ENCODE results near the gene SURF2.

Gene SURF2

DNA sequence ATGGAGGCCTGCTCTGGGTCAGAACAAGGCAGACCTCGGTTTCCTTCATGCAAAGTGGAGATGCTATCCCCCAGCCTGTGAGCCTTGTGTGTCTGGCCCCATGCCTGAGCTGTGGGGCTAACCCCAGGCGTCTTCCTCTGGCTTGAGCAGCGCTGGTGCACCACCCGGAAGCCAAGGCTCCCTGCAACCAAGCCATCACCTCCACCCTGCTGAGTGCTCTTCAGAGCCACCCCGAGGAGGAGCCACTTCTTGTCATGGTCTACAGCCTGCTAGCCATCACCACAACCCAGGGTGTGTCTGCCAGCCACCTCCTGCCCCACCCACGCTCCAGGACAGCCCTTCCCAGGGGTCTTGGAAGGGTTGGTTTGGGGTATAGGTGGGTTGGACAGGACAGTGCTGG lies 45.2 kb downstream of the SURF2 start:
- no peak for DNase-seq (ENCODE audit: low spot score)

DNA sequence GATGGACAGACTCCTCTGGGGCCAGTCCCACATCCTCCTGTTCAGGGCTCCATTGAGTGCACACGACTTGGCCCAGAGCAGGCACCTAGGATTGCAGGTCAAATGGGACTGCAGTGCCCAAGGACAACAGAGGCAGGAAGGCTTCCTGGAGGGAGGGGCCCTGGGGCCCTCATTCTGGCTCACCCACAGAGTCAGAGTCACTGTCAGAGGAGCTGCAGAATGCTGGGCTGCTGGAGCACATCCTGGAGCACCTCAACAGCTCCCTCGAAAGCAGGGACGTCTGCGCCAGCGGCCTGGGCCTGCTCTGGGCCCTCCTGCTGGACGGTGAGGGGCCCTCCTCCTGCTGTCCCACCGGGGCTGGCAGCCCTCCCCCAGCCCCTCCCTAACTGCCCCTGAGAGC lies 46.3 kb downstream of the SURF2 start:
- DNase-seq (ENCODE audit: low spot score) = no peak

DNA sequence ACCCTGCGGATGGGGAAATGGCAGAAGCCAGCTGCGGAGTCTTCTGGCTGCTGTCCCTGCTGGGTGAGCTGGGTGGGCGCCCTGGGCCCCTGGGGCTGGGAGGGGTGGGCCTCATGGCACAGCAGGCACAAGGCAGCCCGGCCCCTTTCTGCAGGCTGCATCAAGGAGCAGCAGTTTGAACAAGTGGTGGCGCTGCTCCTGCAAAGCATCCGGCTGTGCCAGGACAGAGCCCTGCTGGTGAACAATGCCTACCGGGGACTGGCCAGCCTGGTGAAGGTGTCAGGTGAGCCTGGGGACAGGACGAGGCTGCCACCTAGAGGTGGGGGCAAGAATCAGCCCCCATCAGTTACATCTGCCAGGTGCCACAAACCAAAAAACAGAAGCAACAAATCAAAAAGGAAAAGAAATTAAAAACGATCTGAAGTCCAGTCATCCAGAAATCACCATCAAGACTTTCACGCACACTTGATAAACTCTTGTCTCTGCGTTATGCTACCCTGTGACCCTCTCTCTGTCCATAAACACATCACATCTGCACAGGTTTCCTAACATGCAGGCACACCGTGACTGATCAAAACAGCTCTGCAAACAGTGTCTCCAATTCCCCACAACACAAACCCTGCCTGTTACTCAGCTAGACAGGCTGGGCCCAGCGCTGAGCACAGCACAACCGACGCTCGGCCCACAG lies 47.6 kb downstream of the SURF2 start:
- DNase-seq (ENCODE audit: low spot score) = peak; percentile 52

GRCh38 chr9:133404454-133405002 lies 48.2 kb downstream of the SURF2 start:
- no peak for DNase-seq (ENCODE audit: low spot score)

- DNase-seq (ENCODE audit: low spot score) = peak; percentile 25
Observed at GRCh38 chr9:133405508-133406438, 49.4 kb downstream of the SURF2 start.

DNA sequence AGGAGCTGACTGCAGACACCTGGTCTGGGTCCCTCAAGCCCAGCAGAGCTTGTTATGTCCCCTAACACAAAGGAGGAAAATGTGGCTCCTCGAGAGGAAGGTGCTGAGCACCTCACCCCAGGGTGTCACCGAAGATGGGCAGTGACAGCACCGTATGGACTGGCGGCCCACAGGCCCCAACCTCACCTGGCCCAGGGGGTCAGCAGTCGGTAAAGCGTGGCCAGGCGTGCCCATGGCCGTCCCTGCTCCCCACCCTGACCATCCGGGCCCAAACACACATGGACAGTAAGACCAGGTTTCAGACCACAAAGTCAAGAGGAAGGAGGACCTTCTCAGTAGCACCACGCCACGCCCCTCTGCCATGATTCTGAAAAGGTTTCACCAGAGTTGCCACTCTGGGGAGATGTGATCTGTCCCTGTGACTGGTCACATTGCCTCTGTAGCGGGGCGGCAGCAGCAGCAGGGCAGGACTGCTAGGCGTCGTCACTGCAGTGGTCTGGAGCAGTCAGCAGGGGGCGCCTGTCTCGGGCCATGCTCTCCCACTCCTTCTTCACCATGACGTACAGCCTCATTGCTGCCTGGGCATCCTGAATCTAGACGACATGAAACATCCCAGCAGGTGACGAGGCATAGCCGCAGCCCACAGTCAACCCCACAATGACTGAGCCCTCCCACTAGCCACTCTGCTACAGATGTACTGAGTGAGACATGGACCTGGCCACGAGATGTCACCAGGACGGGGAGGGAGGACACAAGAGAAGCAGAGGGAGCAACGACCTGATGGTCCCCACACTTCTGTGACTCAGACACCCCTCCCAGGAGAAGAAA lies 50.3 kb downstream of the SURF2 start:
- DNase-seq (ENCODE audit: low spot score) = peak; percentile 92

- DNase-seq (ENCODE audit: low spot score) = no peak
Observed at GRCh38 chr9:133408042-133408441, 51.7 kb downstream of the SURF2 start.

Measured in GM03348 (cell line).